NAMALWA (cell line): ENCODE results near the gene LLGL2.
"Not testable (repeated sequence)": the region's sequence is repeated elsewhere in the genome, so short reads cannot be mapped to it uniquely, and the experiment has no call there.

Experiments
- DNase-seq: peaks from one replicate; pipeline ENCODE4 v3.0.0-alpha.2; 2015; ENCODE audit warnings: low spot score

Gene LLGL2

GRCh38 chr17:75571197-75571884 lies 45.8 kb downstream of the LLGL2 start:
- peak; percentile 89 for DNase-seq

- DNase-seq = no peak
These were observed 46.4 kb downstream of the LLGL2 start for GRCh38 chr17:75571885-75572215.

- no peak for DNase-seq
These were observed 47.4 kb downstream of the LLGL2 start for GRCh38 chr17:75572713-75573539.

- no peak for DNase-seq
These were observed 48.1 kb downstream of the LLGL2 start for GRCh38 chr17:75573540-75573957.

GRCh38 chr17:75573994-75574393 lies 48.5 kb downstream of the LLGL2 start:
- DNase-seq = no peak

GRCh38 chr17:75574404-75575036 lies 49.0 kb downstream of the LLGL2 start:
- DNase-seq = no peak

GRCh38 chr17:75575197-75575596 lies 49.7 kb downstream of the LLGL2 start:
- DNase-seq = no peak

GRCh38 chr17:75575728-75576127 lies 50.2 kb downstream of the LLGL2 start:
- DNase-seq = no peak

- DNase-seq = no peak
These were observed 51.2 kb downstream of the LLGL2 start for GRCh38 chr17:75576661-75577060.

GRCh38 chr17:75581121-75581725 lies 55.7 kb downstream of the LLGL2 start:
- not testable (repeated sequence) for DNase-seq

- DNase-seq = not testable (repeated sequence)
These were observed 57.7 kb downstream of the LLGL2 start for GRCh38 chr17:75583197-75583596.

GRCh38 chr17:75584849-75585175 lies 59.3 kb downstream of the LLGL2 start:
- DNase-seq = no peak

- no peak for DNase-seq
These were observed 62.4 kb downstream of the LLGL2 start, which contains the start of gene MYO15B for GRCh38 chr17:75587675-75588595. TSS of gene MYO15B (plus strand) at chr17:75587800. CDS start at chr17:75588058, 258 bp downstream.

GRCh38 chr17:75588596-75589011 lies 63.1 kb downstream of the LLGL2 start:
- DNase-seq = no peak

- peak; percentile 89 for DNase-seq
These were observed 63.8 kb downstream of the LLGL2 start for GRCh38 chr17:75589012-75589918.

GRCh38 chr17:75589919-75590303 lies 64.4 kb downstream of the LLGL2 start:
- DNase-seq = no peak

- no peak for DNase-seq
These were observed 64.8 kb downstream of the LLGL2 start for GRCh38 chr17:75590314-75590761.

GRCh38 chr17:75590849-75591721 lies 65.6 kb downstream of the LLGL2 start:
- DNase-seq = no peak

GRCh38 chr17:75591722-75592302 lies 66.3 kb downstream of the LLGL2 start:
- no peak for DNase-seq
